Measurements from ENCODE around the gene NRL. TPM values are rescaled to one million over a fixed set of nuclear protein-coding genes. Genes with fewer than 3 reads are reported as not detected.

NRL gene
- polyA plus RNA-seq, 3 donors, result 1.8 to 3.7 (median 2.9) TPM

DNA sequence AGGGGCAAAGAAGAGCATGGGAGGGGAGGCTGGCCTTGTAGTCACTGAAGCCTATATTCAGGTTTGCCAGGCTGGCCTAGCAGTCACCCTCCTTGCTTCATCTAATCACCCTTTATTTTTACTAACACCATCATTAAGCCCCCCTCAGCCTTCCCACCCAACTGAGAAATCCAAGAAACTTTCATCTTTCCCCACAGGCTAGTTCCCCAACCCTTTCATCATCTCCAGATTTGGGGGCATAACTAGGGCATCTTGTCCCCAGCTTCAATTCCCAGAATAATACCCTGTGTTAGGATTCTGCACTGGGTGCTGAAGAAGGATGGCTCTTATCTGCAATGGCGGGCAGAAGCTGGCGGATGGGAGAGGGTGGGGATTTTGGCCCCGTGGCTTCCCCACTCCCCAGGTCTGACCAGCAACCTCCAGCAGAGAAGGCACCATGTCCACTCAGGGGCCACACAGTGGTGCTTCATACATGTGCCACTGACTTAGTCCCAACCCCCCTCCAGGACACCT, 13.7 kb downstream of the NRL start:
- no peak for DNase-seq (ENCODE audit: low read depth in 3 of 3, low spot score in 2 of 3)

- DNase-seq (ENCODE audit: low read depth in 3 of 3, low spot score in 2 of 3), result no peak
Observed at GRCh38 chr14:24100197-24100981, 14.4 kb downstream of the NRL start.

- DNase-seq (ENCODE audit: low read depth in 3 of 3, low spot score in 2 of 3), result no peak
Observed at GRCh38 chr14:24098927-24099813, 15.6 kb downstream of the NRL start.

GRCh38 chr14:24098229-24098926, 16.4 kb downstream of the NRL start:
- DNase-seq (ENCODE audit: low read depth in 3 of 3, low spot score in 2 of 3), result no peak

GRCh38 chr14:24096545-24097181, 18.1 kb downstream of the NRL start:
- DNase-seq (ENCODE audit: low read depth in 3 of 3, low spot score in 2 of 3), result no peak

- DNase-seq (ENCODE audit: low read depth in 3 of 3, low spot score in 2 of 3), result no peak
Observed at GRCh38 chr14:24095271-24096068, 19.3 kb downstream of the NRL start.

DNA sequence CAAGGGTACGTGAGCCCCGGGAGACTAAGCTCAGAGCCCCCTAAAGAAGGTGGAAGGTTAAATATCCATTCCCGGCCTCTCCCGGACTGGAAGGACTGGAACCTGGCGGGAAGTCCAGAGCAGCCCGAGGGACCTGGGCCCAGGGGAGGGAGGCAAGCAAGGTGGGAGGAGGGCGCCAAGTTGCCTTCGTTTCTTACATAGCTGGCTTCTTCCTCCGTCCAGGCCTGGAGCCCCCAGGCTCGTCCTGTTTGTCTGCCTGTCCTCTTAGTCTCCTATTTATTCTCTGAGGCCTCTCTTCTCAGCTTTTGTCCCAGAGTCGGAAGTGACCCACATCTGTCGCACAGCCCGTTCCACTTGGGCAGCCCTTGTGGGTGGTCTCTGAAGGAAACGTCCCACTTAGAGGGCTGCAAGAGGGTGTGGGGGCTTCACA, 19.9 kb downstream of the NRL start:
- no peak for DNase-seq (ENCODE audit: low read depth in 3 of 3, low spot score in 2 of 3)

GRCh38 chr14:24093901-24094840, 20.6 kb downstream of the NRL start, which contains the start of gene PCK2:
PCK2 (plus strand) TSS chr14:24094311; CDS start chr14:24094406, 95 bp downstream.
- DNase-seq (ENCODE audit: low read depth in 3 of 3, low spot score in 2 of 3), result peak in 1 of 3 donors; percentile 47

- no peak for DNase-seq (ENCODE audit: low read depth in 3 of 3, low spot score in 2 of 3)
Observed at GRCh38 chr14:24093207-24093900, 21.4 kb downstream of the NRL start.

- no peak for DNase-seq (ENCODE audit: low read depth in 3 of 3, low spot score in 2 of 3)
Observed at GRCh38 chr14:24092505-24093206, 22.1 kb downstream of the NRL start.

- no peak for DNase-seq (ENCODE audit: low read depth in 3 of 3, low spot score in 2 of 3)
Observed at GRCh38 chr14:24092110-24092504, 22.6 kb downstream of the NRL start.

- no peak for DNase-seq (ENCODE audit: low read depth in 3 of 3, low spot score in 2 of 3)
Observed at GRCh38 chr14:24089890-24090289, 24.9 kb downstream of the NRL start.

GRCh38 chr14:24088095-24088494, 26.7 kb downstream of the NRL start:
- no peak for DNase-seq (ENCODE audit: low read depth in 3 of 3, low spot score in 2 of 3)

GRCh38 chr14:24087004-24087403, 27.7 kb downstream of the NRL start:
- no peak for DNase-seq (ENCODE audit: low read depth in 3 of 3, low spot score in 2 of 3)

- no peak for DNase-seq (ENCODE audit: low read depth in 3 of 3, low spot score in 2 of 3)
Observed at GRCh38 chr14:24086193-24086955, 28.4 kb downstream of the NRL start.

DNA sequence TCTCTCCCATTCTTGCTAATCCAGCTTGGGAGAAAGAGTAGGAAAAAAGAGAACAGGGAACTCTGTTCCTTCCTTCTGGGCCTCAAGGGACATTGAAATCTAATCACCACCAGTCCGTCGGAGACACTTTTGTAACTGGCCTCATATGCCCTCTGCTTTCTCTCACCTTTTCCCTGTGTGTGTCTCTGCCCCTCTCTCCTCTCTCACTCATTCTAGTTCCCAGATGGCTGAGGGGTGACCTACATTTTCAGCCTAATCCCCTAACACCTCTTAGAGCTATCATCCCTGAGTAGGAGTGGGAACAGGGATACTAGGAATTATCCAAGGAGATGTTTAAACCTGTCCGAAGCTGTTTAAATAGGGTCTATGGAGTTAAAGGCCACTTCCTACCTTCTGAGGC, 29.5 kb downstream of the NRL start:
- no peak for DNase-seq (ENCODE audit: low read depth in 3 of 3, low spot score in 2 of 3)

All from right renal cortex interstitium (tissue), 3 donors.